Right lobe of liver (tissue), 6 donors: ENCODE measurements around the gene CD48. TPM values are rescaled to one million over a fixed set of nuclear protein-coding genes. Genes with fewer than 3 reads are reported as not detected.

ENCODE experiments used
- ATAC-seq, 4 donors: fragments of 200-7000 bp; cut with Tn5 transposase; one replicate each; pipeline ENCODE4 v1.9.1; 2020; ENCODE audit warnings: mild to moderate bottlenecking in 4 of 4, moderate library complexity in 4 of 4
- DNase-seq, 3 donors: peaks; one replicate each; pipeline ENCODE4 v3.0.0-alpha.2; 2020
- H3K27ac ChIP-seq, 3 donors: fragments of 200-600 bp; one replicate each; pipeline ENCODE4 v1.8.0; 2022
- H3K27me3 ChIP-seq, 2 donors: fragments of 200-600 bp; one replicate each; pipeline ENCODE4 v1.8.0; 2022
- H3K36me3 ChIP-seq, 4 donors: fragments of 200-600 bp; sonication (generic) in 1 of 4; one replicate each; pipeline versions ENCODE4 v1.5.1 to v1.8.0; 2017 to 2022; ENCODE audit warnings: control low read depth in 1 of 4
- H3K4me1 ChIP-seq, 4 donors: fragments of 200-600 bp; sonication (generic) in 1 of 4; one replicate each; pipeline versions ENCODE4 v1.5.1 to v1.8.0; 2017 to 2022; ENCODE audit warnings: control low read depth in 1 of 4
- H3K4me3 ChIP-seq, 3 donors: fragments of 200-600 bp; one replicate each; pipeline ENCODE4 v1.8.0; 2022
- H3K9me3 ChIP-seq, 4 donors: fragments of 200-600 bp; sonication (generic) in 1 of 4; one replicate each; pipeline versions ENCODE4 v1.5.1 to v1.8.0; 2017 to 2022; ENCODE audit warnings: control low read depth in 1 of 4
- POLR2A ChIP-seq: fragments of 450-650 bp; IDR thresholded peaks from one replicate; pipeline ENCODE4 v1.6.1; 2017; ENCODE audit warnings: antibody characterized with exemption, mild to moderate bottlenecking
- WGBS: methylation state at CpG from one replicate; pipeline ENCODE4 v1.1.6; 2018; ENCODE audit warnings: low coverage, low lambda C conversion rate; ENCODE audit not compliant: insufficient coverage; ENCODE audit errors: missing lambda C conversion rate; 5-methylcytosine and 5-hydroxymethylcytosine counted together
- intact Hi-C, 2 donors: fragments of 100-400 bp; cut with DNase I; formaldehyde crosslinking; loops; one replicate each; pipeline versions ENCODE4 v1.11.2 to v1.14.1; 2022
- total RNA-seq, 6 experiments: library from RNA; depleted of rRNA in 2 of 6; stranded (reverse); fragments of >200 nt in 2 of 6; fragmentation: NEBNext Ultra II Directional in 3 of 6; extraction: Animal tissue kit (Norgen Biotek cat#: 25700) in 3 of 6; gene quantifications; one replicate each; pipeline versions ENCODE4 v1.1.0 to v1.2.4, GENCODE V29; 2016 to 2023
- TF ChIP-seq, protein P1 (sequence below), 4 donors: fragments of 200-600 bp in 3 of 4; fragments of 450-650 bp in 1 of 4; IDR thresholded peaks; one replicate each; pipeline versions ENCODE4 v1.5.1 to v1.8.0; 2016 to 2022; ENCODE audit warnings: antibody characterized with exemption in 4 of 4, mild to moderate bottlenecking in 2 of 4
- donor health status: DM: no; HTN: yes; CAD: no.
- donor health status: DM: no; HTN: no; CAD: no.
- donor health status: DM: no; HTN: no; CAD: no.
- donor health status: DM: no; HTN: yes; CAD: no.
- donor health status: DM: no; HTN: yes; CAD: no.

The CD48 gene
- total RNA-seq, 6 experiments from 2014 or later, result 0.68 to 5.0 (median 3.4) TPM

DNA sequence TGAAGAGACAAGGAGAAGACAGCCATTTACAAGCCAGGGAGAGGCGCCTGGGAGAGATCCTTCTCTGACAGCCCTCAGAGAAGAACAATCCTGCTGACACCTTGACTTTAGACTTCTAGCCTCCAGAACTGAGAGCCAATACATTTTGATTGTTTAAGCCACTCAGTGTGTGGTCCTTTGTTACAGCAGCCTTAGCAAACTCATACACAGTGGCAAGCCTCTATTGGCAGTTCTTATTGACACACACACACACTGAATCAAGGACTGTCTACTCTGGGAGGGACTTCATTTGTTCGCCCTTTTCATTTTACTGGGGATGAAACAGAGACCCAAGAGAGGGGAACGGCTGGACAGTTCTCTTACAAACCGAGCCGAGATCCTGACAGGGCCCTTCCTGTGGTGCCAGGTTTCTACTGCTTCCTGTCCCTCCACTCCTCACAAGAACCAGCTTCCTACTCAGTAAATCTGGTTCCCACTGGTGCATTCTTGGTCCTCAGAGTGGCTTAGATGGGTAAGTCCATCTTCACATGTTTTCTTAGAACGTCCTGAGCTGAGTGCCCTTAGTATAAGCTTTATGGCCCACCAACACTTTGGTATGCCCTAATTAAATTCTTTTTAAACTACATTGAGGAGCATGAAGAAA is 79.5 kb downstream of the CD48 start:
- intact Hi-C loops, result no loop called here
- ATAC-seq, result no peak
- Histone ChIP-seq H3K9me3 (no peaks in the 10 kb centered on the region), H3K27me3 (no peaks in the 10 kb centered on the region), H3K36me3 (no peaks in the 10 kb centered on the region), H3K4me3 (no peak overlapping the region), H3K27ac (no peak overlapping the region), H3K4me1 (no peaks in the 10 kb centered on the region)
- TF ChIP-seq POLR2A, result no peak
- TF ChIP-seq, protein P1, sequence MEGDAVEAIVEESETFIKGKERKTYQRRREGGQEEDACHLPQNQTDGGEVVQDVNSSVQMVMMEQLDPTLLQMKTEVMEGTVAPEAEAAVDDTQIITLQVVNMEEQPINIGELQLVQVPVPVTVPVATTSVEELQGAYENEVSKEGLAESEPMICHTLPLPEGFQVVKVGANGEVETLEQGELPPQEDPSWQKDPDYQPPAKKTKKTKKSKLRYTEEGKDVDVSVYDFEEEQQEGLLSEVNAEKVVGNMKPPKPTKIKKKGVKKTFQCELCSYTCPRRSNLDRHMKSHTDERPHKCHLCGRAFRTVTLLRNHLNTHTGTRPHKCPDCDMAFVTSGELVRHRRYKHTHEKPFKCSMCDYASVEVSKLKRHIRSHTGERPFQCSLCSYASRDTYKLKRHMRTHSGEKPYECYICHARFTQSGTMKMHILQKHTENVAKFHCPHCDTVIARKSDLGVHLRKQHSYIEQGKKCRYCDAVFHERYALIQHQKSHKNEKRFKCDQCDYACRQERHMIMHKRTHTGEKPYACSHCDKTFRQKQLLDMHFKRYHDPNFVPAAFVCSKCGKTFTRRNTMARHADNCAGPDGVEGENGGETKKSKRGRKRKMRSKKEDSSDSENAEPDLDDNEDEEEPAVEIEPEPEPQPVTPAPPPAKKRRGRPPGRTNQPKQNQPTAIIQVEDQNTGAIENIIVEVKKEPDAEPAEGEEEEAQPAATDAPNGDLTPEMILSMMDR (IDR thresholded peaks at IDR 0.05), result no peak
- 70% methylated on average over 3 of the region's 6 CpGs for WGBS
- DNase-seq, result no peak

DNA sequence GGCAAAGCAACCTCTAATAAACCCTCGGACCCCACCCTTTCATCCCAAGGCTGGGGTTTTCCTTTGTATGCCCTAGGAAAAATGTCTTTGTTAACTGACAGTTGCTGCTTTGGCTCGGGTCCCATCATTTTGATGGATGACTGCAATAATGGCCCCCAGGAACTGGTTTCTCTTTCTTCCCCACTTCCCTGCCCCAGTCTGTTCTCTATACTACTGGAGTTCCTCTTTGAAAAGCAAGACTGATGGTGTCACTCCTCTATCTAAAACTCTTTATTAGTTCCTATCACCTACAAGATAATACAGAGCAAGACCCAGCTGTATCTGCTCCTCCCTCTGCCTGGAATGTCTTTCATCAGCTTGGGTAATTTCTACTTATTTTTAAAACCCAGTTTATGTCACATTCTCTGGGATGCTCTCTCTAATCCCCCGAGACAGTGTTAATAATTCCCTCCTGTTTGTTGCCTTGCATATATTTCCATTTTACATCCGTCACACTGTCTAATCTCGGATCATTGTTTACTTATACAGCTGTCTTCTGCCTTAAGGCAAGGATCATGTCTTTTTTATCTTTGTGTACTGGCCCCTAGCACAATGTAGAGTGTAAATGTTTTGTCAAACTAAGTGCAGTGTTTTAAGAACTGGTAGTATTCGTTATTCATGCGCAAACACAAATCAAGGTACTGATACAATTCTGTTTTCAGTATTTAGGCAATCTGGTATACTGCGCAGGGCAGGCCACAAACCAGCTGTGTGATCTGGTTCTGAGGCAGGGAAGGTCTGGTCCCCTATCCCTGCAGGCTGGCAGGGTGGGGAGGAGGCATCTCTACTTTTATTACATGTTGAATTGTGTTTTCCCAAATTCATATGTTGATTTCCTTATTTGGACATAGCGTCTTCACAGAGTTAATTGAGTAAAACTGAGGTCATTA is 80.8 kb downstream of the CD48 start:
- H3K4me1 ChIP-seq, result no peaks in the 10 kb centered on the region
- no peaks in the 10 kb centered on the region for H3K27me3 ChIP-seq
- no peak overlapping the region for H3K4me3 ChIP-seq
- no peak overlapping the region for H3K27ac ChIP-seq
- TF ChIP-seq POLR2A, result no peak
- TF ChIP-seq, protein P1 (IDR thresholded peaks at IDR 0.05), result no peak
- intact Hi-C loops, result no loop called here
- 64% methylated on average over 8 of the region's 9 CpGs for WGBS
- H3K36me3 ChIP-seq, result no peaks in the 10 kb centered on the region
- DNase-seq (no peak), ATAC-seq (peak in 1 of 4 donors; percentile 24)
- no peaks in the 10 kb centered on the region for H3K9me3 ChIP-seq

DNA sequence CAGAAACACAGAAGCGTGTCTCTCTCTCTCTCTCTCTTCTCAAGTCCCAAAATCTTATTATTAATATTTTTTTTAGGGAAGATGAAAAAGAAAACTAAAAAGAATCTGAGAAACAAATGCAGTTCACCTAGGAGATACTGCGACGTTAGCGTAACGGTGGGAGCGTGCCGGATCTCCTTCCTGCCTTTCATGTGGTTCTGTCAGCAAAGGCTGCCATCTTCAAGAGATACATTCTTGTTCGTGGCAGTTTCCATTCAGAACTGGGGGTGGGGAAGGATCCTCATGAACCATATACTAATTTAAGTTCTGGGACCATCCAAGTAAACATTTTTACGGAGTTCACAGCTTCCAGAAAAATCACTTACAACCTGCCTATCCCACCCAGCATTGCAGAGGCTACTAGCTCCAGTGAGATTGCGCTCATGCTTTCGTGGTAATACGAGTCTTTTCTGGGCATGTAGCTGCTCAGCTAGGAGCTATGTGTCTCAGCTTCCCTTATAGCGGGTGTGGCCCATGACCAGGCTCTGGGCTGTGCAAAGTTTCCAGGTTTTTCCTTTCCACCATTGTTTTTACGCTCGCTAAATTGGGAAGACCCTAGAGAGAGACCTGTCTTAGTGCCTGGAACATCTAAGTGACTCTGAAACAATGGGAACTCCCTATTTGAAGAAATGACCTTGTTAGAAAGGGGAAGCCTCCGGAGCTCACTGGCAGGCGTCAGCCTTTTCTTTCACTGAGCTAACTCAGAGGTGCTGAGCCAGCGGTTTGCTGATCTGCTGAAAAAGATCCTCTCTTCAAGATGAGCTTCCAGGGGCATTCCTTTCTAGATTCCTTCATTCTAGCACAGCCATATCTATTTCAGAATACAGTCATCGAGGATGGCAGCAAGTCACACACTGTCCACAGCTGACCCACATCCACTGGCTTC is 82.1 kb downstream of the CD48 start:
- intact Hi-C loops, result no loop called here
- DNase-seq, result peak in 2 of 3 donors; percentile 39 to 60
- WGBS, result 62% methylated on average over 18 of the region's 19 CpGs
- Histone ChIP-seq H3K36me3 (no peaks in the 10 kb centered on the region), H3K4me3 (no peak overlapping the region), H3K9me3 (no peaks in the 10 kb centered on the region), H3K4me1 (no peaks in the 10 kb centered on the region), H3K27me3 (no peaks in the 10 kb centered on the region), H3K27ac (no peak overlapping the region)
- peak; percentile 48 to 77 (median 63) for ATAC-seq
- TF ChIP-seq POLR2A, result no peak
- TF ChIP-seq, protein P1 (IDR thresholded peaks at IDR 0.05), result no peak

DNA sequence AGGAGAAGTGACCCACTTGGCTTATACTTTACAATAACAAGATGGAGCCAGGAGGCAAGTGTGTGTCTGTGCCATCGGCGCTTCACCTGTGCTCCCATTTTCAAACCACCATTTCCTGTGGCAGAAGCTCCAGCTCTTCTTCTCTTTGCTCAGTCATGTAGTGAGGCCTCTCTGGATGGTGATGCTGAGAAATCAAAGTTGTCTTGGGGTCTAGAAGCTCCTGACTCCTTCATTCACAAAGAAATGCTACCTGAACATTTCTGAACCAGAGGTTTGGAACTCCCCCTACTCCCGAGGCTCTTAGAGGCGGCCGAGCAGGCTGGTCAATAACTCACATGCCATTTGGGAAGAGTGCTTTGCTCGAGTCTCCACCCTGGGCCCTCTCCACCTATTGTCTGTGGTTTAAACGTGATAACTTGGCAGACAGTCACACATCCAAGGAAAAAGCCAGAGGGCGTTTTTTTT is 82.8 kb downstream of the CD48 start:
- no peak overlapping the region for H3K27ac ChIP-seq

More for the DNA sequence above, 82.8 kb downstream of the CD48 start:
- Histone ChIP-seq H3K27me3 (no peaks in the 10 kb centered on the region), H3K36me3 (no peaks in the 10 kb centered on the region), H3K4me1 (no peaks in the 10 kb centered on the region), H3K9me3 (no peaks in the 10 kb centered on the region), H3K4me3 (no peak overlapping the region)
- DNase-seq (no peak), ATAC-seq (no peak)
- intact Hi-C loops, result no loop called here
- TF ChIP-seq POLR2A, result no peak
- whole genome bisulfite sequencing, result 57% methylated on average over 7 of the region's 8 CpGs

Other genes starting within 250 kb of the CD48 start
- gene SLAMF6, start 188.6 kb downstream of the CD48 start, total RNA-seq, result 1 to 10 TPM in 1 of 6 experiments, under 1 TPM in 5; 0.26 to 1.1 (median 0.69) TPM
- 10 to 100 TPM in 1 of 6 experiments, 1 to 10 TPM in 5; 2.4 to 11.1 (median 3.4) TPM for gene CD84, start 132.3 kb downstream of the CD48 start, total RNA-seq
- under 1 TPM; 0.20 to 0.42 (median 0.28) TPM for gene SLAMF1, start 64.8 kb downstream of the CD48 start, total RNA-seq
- 1 to 10 TPM in 3 of 6 experiments, under 1 TPM in 3; 0.74 to 5.2 (median 0.99) TPM for gene SLAMF7, start 27.4 kb upstream of the CD48 start, total RNA-seq
- 1 to 10 TPM in 1 of 6 experiments, under 1 TPM in 4, not detected in 1; 0.11 to 1.3 (median 0.37) TPM for gene LY9, start 84.4 kb upstream of the CD48 start, total RNA-seq
- 1 to 10 TPM in 4 of 6 experiments, under 1 TPM in 2; 0.88 to 2.0 (median 1.2) TPM for gene CD244, start 151.1 kb upstream of the CD48 start, total RNA-seq
- gene ITLN1, start 173.4 kb upstream of the CD48 start, total RNA-seq, result 1 to 10 TPM in 4 of 6 experiments, under 1 TPM in 1, not detected in 1; 0.90 to 5.1 (median 2.4) TPM
- under 1 TPM in 3 of 6 experiments, not detected in 3; 0.29 to 0.33 (median 0.32) TPM for gene ITLN2, start 243.0 kb upstream of the CD48 start, total RNA-seq